NCI-H2227 (cell line): Measurements from ENCODE around the gene EAPP.
"Not testable (repeated sequence)": the region's sequence is repeated elsewhere in the genome, so short reads cannot be mapped to it uniquely, and the experiment has no call there.

Experiments used
- DNase-seq: peaks from one replicate; lab custom pipeline; 2025; ENCODE audit not compliant: unreplicated experiment; lab: John Stamatoyannopoulos, UW

EAPP gene

DNA sequence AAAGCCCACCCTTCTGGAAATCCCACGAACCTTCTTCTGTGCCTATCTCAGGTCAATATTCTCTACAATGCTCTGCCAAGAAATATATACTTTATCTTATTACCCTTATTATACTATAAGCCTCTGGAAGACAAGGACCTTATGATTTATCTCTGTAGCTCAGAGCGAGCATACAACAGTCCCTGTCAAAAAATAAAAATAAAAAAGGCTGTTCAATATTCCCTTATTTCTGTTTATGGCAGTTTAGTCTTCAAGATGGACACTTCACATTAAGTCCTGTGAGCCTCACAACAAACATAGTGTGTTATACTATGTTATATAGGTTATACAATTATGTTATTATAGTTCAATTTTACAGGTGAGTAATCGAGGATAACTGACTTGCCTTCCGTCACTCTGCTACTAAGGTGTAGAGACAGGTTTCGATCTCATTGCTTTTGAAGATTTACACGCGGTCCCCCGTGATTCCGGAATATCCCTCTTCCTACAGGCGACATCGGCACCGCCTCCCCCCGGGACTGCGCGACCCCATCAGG is 562 bp downstream of the EAPP start:
- no peak for DNase-seq

GRCh38 chr14:34538096-34538495 is 1.4 kb downstream of the EAPP start:
- not testable (repeated sequence) for DNase-seq

DNA sequence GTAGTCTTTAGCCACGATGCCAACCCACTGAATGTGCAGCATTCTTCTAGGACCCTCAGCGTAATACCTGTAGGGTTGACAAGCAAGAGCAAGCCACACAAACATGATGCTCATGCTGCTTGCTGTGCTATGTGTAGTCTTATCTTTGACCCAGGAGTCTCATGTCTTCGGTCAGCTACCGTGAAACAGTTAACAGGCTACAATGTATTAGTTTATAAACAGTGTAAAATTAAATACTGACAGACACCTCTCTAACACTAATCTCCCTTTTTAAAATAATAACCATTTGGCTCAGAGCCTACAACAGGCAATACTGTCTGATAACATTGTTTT is 1.9 kb downstream of the EAPP start:
- no peak for DNase-seq

DNA sequence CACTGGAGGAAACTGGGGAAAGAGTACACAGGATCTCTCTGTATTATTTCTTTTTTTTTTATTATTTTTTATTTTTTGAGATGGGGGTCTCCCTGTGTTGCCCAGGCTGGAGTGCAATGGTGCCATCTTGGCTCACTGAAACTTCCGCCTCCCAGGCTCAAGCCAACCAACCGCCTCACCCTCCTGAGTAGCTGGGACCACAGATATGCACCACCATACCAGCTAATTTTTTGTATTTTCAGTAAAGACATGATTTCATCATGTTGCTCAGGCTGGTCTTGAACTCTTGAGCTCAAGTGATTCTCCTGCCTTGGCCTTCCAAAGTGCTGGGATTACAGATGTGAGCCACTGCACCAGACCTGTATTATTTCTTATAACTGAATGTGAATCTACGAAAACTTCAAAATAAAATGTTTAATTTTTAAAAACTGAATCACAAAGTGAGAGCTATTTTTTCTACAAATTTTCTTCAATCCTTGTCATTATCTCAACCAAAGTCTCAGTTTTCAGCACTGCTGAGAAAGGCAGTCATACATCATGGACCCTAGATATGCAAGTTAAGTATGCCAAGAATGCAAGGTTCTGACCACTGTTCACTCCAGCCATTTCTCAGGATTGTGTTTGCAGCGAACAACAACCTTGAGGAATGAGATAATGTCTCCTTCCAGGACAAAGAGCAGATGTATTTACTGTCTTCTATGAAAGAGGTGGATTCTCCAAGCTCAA is 2.4 kb downstream of the EAPP start:
- no peak for DNase-seq

DNA sequence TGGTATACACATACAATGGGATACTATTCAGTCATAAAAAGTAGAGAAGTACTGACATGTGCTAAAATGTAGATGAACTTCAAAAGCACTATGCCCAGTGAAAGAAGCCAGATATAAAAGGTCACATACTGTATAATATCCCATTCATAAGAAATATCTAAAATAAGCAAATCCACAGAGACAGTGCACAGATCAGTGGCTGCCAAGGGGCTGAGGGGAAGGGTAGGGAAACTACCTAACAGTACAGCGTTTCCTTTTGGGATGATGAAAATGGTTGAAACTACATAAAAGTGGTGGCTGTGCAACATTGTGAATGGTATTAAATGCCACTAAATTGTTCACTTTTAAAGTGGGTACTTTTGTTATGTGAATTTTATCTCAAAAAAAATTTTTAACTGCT is 11.9 kb downstream of the EAPP start:
- no peak for DNase-seq

GRCh38 chr14:34524216-34524615 is 15.3 kb downstream of the EAPP start:
- DNase-seq = not testable (repeated sequence)

GRCh38 chr14:34522496-34522895 is 17.0 kb downstream of the EAPP start:
- DNase-seq = no peak

- not testable (repeated sequence) for DNase-seq
Observed at GRCh38 chr14:34521071-34521470, 18.4 kb downstream of the EAPP start.

DNA sequence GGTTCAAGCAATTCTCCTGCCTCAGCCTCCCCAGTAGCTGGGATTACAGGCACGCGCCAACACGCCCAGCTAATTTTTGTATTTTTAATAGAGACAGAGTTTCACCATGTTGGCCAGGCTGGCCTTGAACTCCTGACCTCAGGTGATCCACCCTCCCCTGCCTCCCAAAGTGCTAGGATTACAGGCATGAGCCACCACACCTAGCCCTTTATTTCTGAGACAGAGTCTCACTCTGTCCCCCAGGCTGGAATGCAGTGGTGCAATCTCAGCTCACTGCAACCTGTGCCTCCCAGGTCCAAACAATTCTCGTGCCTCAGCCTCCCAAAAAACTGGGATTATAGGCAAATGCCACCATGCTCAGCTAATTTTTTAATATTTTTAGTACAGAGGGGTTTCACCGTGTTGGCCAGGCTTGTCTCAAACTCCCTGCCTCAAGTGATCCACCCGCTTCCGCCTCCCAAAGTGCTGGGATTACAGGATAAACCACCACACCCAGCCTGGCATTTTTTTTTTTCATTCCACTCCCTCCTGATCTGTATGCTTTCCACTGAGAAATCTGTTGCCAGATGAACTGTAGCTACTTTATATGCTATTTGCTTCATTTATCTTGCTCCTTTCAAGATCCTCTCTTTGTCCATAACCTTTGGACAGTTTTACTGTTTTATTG is 19.1 kb downstream of the EAPP start:
- DNase-seq = not testable (repeated sequence)

DNA sequence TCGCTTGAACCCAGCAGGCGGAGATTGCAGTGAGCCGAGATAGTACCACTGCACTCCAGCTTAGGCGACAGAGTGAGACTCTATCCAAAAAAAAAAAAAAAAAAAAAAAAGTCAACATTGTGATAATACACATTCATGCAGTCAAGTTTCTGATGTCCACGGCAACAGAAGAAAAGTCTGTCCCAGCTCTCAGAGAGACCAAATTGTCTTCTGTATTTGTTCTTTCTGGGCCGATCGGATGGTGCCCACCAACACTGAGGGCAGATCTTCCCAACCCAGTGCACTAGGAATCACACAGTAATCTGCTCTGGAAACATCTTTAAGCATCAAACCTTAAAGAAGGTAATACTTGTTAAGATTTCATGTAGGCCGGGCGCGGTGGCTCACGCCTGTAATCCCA is 31.6 kb downstream of the EAPP start:
- no peak for DNase-seq

DNA sequence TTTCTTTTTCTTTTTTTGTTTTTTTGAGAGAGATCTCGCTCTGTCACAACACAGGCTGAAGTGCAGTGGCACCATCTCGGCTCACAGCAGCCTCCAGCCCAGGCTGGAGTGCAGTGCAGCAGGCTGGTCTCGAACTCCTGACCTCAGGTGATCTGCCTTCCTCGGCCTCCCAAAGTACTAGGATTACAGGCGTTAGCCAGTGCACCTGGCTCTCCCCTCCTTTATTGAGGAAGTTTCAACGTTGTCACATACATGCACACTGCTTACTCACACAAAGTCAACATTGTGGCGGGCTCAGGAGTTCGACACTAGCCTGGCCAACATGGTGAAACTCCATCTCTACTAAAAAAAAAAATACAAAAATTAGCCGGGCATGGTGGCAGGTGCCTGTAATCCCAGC is 32.0 kb downstream of the EAPP start:
- no peak for DNase-seq

- DNase-seq = not testable (repeated sequence)
Observed at GRCh38 chr14:34505124-34505491, 34.4 kb downstream of the EAPP start.

DNA sequence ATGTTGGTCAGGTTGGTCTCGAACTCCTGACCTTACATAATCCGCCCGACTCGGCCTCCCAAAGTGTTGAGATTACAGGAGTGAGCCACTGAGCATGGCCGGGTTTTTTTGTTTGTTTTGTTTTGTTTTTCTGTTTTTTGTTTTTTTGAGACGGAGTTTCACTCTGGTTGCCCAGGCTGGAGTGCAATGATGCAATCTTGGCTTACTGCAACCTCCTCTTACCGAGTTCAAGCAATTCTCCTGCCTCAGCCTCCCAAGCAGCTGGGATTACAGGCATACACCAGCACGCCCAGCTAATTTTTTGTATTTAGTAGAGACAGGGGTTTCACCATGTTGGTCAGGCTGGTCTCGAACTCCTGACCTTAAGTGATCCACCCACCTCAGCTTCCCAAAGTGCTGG is 35.5 kb downstream of the EAPP start:
- not testable (repeated sequence) for DNase-seq

- no peak for DNase-seq
Observed at GRCh38 chr14:34502545-34503225, 36.8 kb downstream of the EAPP start.

GRCh38 chr14:34502001-34502400 is 37.5 kb downstream of the EAPP start:
- DNase-seq = no peak

- DNase-seq = no peak
Observed at GRCh38 chr14:34501004-34501580, 38.4 kb downstream of the EAPP start.

DNA sequence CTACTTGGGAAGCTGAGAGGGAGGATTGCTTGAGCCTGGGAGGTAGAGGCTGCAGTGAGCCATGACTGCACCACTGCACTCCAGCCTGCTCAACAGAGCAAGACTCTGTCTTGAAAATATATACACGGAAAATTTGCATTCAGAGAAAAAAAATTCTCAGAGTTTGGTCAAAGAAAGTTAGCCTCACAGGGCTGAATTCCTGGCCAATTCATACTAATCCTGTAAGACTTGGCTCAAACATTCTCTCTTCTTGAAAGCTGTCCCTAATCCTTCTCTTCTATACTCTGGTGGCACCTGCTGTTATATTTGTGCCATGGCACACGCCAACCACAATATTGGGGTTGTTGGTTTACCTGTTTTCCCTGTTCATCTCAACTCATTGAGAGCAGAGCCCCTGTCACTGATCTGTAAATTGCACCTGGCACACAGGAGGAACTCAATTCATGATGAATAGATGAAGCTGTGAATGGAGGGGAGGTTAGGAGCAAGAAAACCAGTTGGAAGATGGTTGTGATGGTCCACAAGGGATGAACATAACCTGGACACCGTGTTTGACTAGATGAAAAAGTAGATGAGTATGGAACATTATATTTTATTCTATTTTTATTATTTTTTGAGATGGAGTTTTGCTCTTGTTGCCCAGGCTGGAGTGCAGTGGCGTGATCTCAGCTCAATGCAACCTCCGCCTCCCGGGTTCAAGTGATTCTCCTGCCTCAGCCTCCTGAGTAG is 40.7 kb downstream of the EAPP start:
- DNase-seq = no peak

DNA sequence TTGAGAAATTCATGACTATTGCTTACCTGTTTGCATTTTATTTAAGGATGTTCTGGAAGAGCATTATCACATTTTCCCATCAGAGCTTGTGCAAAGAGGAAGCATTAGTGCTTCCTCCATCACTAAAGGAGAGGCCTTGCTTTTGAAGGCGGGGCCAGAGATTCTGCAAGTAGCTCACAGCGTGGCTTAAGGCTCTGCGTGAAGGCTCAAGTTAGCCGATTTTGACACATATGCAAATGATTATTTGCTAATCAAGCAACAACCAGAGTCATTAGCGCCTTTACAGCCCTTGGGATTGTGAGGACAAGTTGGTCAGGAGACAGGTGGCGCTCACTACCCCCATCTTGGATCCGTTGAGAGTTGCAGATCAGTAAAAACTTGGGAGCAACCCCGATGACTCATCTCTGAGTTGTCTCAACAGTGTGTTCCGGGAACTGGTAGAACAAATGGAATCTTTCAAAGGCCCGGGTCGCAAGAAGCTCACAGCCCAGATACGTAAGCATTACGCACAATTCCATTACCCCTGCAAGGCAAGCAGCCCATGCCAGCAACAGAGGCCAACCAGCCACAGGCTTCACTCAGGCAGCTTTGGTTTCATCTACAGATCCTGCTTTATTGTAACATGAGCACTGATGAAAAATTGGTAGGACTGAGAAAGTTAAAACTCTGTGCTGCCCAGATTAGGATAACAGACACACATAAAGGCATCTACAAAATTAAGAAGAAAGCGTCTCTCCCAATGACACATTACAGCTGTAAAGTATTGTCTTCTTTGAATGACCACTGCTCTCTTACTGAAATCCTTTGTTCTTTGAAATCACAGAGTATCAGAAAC is 42.6 kb downstream of the EAPP start:
- DNase-seq = no peak

- DNase-seq = no peak
Observed at GRCh38 chr14:34496007-34496678, 43.4 kb downstream of the EAPP start.

- DNase-seq = no peak
Observed at GRCh38 chr14:34489324-34489723, 50.2 kb downstream of the EAPP start.
